Measurements from ENCODE around the gene IFNL2.
"Not testable (repeated sequence)": the region's sequence is repeated elsewhere in the genome, so short reads cannot be mapped to it uniquely, and the experiment has no call there.

IFNL2 gene

DNA sequence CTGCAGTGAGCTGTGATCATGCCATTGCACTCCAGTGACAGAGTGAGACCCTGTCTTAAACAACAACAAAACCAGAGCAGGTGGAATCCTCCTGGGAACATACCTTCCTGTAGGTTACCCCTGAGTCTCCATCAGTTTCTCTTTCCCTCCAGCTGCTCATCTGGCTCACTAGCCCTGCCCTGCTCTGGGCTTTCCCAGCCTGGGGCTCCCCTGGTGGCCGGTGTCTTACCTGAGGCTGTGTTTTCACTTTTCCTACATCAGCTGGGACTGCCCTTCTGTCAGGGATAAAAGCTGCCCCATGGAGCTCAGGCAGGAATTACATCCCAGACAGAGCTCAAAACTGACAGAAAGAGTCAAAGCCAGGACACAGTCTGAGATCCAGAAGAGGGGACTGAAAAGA, at the start of gene IFNL2:
Gene IFNL2 (plus strand): TSS at position 312 of the 400 bp plus-strand sequence. CDS start 173 bp downstream, outside the sequence.
- H3K4me1 Mint-ChIP-seq (ENCODE audit: low read depth); H3K4me3 Mint-ChIP-seq; H3K36me3 Mint-ChIP-seq (ENCODE audit: low read depth); H3K27ac Mint-ChIP-seq; H3K9me3 Mint-ChIP-seq: not testable (repeated sequence)
- peaks cover 20% of the 10 kb centered on the region for H3K27me3 Mint-ChIP-seq

DNA sequence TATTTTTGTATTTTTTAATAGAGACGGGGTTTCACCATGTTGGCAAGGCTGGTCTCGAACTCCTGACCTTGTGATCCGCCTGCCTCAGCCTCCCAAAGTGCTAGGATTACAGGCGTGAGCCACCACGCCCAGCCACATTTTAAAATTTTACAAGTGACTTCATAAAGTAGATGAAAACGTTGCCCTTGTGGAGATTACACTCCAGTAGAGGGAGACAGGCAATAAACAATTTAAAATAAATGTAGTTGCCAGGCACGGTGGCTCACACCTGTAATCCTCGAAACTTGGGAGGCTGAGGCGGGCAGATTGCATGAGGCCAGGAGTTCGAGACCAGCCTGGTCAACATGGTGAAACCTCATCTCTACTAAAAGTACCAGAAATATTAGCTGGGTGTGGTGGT, 49.1 kb upstream of the IFNL2 start:
- H3K27ac Mint-ChIP-seq; H3K36me3 Mint-ChIP-seq (ENCODE audit: low read depth); H3K4me1 Mint-ChIP-seq (ENCODE audit: low read depth); H3K4me3 Mint-ChIP-seq; H3K9me3 Mint-ChIP-seq: not testable (repeated sequence)
- peaks cover 22% of the 10 kb centered on the region for H3K27me3 Mint-ChIP-seq

DNA sequence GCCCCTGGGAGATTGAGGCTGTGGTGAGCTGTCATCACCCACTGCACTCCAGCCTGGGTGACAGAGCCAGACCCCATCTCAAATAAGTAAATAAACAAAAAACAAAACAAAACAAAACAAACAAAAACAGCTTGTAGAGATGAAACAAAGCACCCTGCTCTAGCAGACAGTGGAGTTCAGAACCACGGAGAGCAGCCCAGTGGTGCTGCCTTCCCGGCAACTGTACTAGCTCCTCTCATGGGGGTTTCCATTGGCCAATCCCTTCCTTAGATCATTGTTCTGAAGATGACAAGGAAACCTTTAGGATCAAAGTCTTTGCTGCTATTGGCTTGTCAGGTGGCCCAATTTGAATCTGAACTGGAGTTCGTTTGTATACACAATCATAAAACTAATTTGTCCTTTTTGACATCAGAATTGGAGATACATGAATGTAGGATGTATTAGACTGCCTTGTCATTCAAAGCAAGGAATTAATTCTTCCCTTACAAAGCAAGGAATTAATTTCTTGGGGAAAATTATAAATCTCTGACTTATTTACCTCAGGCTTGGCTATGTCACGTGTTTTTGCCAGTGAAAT, 44.4 kb upstream of the IFNL2 start:
- H3K27ac Mint-ChIP-seq: no peak overlapping the region

DNA sequence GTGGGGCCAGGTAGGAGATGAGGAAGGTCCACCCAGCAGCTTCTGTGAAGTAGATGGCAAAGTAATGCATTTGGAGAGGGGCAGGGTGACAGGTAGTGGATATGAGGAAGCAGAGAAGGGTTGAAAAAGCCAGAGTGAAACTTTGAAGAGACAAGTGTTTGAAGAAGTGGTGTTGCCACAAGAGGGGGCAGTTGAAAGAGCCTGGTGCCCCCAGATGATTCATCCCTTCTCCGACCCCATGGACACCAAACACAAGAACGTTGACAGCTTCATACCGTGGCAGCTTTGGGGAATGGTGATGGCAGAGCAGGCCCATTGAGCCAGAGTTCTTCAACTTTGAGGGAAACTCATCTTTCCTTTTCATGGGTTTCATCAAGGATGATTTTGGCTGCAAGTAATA, 43.3 kb upstream of the IFNL2 start:
- Mint-ChIP-seq H3K36me3 (ENCODE audit: low read depth) (no peaks in the 10 kb centered on the region), H3K4me3 (no peak overlapping the region), H3K4me1 (ENCODE audit: low read depth) (no peaks in the 10 kb centered on the region), H3K27me3 (peaks cover 19% of the 10 kb centered on the region), H3K9me3 (no peaks in the 10 kb centered on the region), H3K27ac (peak overlapping the region; percentile 28)

More for the DNA sequence above, 44.4 kb upstream of the IFNL2 start:
- H3K4me1 Mint-ChIP-seq (ENCODE audit: low read depth): no peaks in the 10 kb centered on the region
- no peaks in the 10 kb centered on the region for H3K9me3 Mint-ChIP-seq
- H3K36me3 Mint-ChIP-seq (ENCODE audit: low read depth): no peaks in the 10 kb centered on the region
- no peak overlapping the region for H3K4me3 Mint-ChIP-seq
- peaks cover 22% of the 10 kb centered on the region for H3K27me3 Mint-ChIP-seq

DNA sequence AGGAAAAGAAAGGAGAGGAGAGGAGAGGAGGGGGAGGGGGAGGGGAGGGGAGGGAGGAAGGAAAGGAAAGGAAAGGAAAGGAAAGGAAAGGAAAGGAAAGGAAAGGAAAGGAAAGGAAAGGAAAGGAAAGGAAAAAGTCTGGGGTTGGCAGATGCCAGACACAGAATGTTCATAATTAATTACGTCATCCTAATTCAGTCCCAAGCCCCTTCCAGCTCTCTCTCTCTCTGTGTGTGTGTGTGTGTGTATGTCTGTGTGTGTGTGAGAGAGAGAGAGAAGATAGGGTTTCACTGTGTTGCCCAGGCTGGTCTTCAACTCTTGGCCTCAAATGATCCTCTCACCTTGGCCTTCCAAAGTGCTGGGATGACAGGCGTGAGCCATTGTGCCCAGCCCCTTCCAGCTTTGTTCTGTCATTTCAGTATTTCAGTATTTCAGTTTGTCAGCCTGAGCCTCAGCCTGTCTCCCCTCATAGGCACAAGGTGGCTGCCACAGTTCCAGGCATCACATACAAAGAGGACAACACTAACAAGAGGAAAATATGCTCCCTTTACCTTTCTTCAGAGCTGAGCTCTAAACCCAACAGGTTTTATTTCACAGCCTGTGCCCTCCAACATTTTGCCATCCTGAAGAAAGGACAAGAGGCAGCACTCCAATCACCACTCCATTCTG, 38.0 kb upstream of the IFNL2 start:
- Mint-ChIP-seq H3K27ac (no peak overlapping the region), H3K4me1 (ENCODE audit: low read depth) (no peaks in the 10 kb centered on the region)

DNA sequence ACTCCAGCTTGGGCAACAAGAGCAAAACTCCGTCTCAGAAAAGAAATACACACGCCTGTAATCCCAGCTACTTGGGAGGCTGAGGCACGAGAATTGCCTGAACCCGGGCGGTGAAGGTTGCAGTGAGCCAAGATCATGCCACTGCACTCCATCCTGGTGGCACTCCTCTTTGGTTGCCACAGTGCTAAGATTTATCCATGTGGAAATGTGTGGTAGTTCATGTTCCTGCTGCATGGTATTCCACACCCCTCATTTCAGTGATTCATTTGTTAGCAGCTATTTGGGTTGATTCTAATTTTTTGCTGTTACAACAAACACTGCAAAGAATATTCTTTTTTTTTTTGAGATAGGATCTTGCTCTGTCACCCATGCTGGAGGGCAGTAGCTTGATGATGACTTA, 35.5 kb upstream of the IFNL2 start:
- Mint-ChIP-seq H3K4me3 (no peak overlapping the region), H3K36me3 (ENCODE audit: low read depth) (no peaks in the 10 kb centered on the region), H3K27ac (no peak overlapping the region), H3K27me3 (no peaks in the 10 kb centered on the region), H3K9me3 (no peaks in the 10 kb centered on the region), H3K4me1 (ENCODE audit: low read depth) (peaks cover 14% of the 10 kb centered on the region)

More for the DNA sequence above, 38.0 kb upstream of the IFNL2 start:
- H3K27me3 Mint-ChIP-seq: peaks cover under 1% of the 10 kb centered on the region
- H3K4me3 Mint-ChIP-seq: no peak overlapping the region
- H3K9me3 Mint-ChIP-seq: no peaks in the 10 kb centered on the region
- no peaks in the 10 kb centered on the region for H3K36me3 Mint-ChIP-seq (ENCODE audit: low read depth)

DNA sequence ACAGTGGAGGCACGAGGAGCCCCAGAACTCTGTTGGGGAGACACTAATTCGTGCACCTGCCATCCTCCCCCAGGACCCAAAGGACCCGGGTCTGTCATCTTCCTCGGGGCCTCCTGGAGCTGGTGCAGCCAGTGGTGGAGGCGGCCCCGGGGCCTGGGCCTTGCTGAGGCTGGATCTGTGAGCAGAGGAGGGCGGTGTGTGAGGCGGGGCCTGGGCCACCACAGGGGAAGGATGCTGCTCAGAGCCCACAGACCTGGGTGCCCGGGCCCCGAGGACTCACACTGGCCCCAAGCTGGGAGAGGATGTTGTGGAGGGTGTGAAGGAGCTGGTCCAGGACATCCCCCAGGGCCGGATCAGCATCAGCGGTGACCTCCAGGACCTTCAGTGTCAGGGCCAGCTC, 31.7 kb upstream of the IFNL2 start:
- Mint-ChIP-seq H3K9me3 (no peaks in the 10 kb centered on the region), H3K4me1 (ENCODE audit: low read depth) (peaks cover 23% of the 10 kb centered on the region), H3K27me3 (no peaks in the 10 kb centered on the region), H3K4me3 (peak overlapping the region; percentile 26), H3K36me3 (ENCODE audit: low read depth) (no peaks in the 10 kb centered on the region), H3K27ac (peak overlapping the region; percentile 56)

DNA sequence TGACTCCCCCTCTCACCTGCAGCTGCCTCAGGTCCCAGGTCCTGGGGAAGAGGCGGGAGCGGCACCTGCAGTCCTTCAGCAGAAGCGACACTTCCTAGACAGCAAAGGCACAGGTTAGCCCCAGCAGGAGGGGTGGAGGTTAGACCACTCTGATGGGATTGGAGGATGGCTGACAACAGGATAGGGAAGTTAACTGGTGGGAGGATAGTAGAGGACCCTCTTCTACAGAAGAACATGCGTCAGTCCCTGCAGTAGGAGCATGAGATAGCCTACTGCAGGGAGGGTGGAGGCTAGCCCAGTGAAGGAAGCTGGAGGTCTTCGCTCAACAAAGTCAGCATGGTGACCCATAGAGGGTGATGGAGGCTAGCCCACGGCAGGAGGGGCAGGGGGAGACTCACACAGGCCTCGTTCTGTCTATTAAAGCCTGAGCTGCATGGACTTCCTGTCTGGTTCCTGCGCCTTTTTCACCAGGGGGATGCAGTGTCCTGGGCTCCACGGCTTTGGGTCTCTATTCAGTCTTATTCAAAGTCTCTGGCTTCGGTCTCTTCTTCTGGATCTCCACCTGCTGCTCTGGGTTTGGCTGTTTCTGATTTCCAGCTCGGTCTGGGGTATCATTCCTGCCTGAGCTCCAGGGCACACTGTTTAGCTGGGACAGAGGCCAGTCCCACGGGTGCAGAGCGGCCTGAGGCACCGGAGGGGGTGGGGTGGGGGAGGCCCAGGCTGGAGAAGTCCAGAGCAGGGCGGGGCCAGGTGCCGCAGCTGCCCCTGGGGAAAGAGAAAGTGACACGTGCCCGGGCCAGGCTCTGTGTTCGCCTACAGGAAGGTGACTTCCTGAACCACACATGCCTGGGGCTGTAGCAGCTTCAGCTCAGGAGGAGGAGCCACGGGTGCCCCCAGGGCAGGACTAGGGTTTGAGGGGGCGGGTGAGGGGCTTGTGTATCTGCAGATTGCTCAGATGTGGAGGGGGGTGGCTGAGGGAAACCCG, 30.7 kb upstream of the IFNL2 start:
- peaks cover 23% of the 10 kb centered on the region for H3K4me1 Mint-ChIP-seq (ENCODE audit: low read depth)
- H3K27me3 Mint-ChIP-seq: no peaks in the 10 kb centered on the region
- no peaks in the 10 kb centered on the region for H3K36me3 Mint-ChIP-seq (ENCODE audit: low read depth)
- peak overlapping the region; percentile 86 for H3K27ac Mint-ChIP-seq
- peak overlapping the region; percentile 70 for H3K4me3 Mint-ChIP-seq
- no peaks in the 10 kb centered on the region for H3K9me3 Mint-ChIP-seq

DNA sequence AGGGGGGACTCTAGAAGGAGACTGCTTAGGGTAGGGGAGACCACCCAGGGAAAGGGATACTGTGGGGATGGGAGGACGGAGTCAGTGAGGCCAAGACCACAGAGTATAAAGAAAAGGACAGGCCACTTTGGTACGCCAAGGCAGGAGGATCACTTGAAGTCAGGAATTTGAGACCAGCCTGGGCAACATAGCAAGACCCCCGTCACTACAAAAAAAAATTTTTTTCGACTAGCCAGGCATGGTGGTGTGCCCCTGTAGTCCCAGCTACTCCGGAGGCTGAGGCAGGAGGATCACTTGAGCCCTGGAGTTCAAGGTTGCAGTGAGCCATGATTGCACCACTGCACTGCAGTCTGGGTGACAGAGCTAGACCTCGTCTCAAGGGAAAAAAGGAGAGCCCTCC, 30.0 kb upstream of the IFNL2 start:
- peak overlapping the region; percentile 86 for H3K27ac Mint-ChIP-seq
- no peaks in the 10 kb centered on the region for H3K27me3 Mint-ChIP-seq
- H3K4me1 Mint-ChIP-seq (ENCODE audit: low read depth): peaks cover 23% of the 10 kb centered on the region
- peak overlapping the region; percentile 70 for H3K4me3 Mint-ChIP-seq
- no peaks in the 10 kb centered on the region for H3K9me3 Mint-ChIP-seq
- H3K36me3 Mint-ChIP-seq (ENCODE audit: low read depth): no peaks in the 10 kb centered on the region

DNA sequence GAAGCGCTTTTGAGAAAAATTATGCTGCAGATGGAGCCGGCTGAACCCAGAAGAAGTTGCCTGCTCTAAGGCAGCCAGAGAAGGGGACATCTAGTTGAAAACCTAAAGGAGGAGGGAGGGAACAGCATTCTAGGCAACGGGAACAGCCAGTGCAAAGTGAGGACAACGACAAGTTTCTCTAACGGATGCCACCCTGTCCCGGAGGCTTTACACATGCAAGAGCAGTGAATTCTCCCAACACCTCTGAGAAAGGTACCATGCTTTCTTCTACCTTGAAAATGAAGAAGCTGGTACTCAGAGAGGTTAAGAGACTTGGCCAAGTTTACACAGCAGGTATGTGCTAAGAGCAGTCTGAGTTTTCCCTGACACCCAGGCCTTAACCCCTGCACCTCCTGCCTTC, 29.3 kb upstream of the IFNL2 start:
- Mint-ChIP-seq H3K4me1 (ENCODE audit: low read depth) (peaks cover 23% of the 10 kb centered on the region), H3K9me3 (no peaks in the 10 kb centered on the region), H3K36me3 (ENCODE audit: low read depth) (no peaks in the 10 kb centered on the region), H3K27ac (no peak overlapping the region), H3K27me3 (no peaks in the 10 kb centered on the region), H3K4me3 (no peak overlapping the region)

DNA sequence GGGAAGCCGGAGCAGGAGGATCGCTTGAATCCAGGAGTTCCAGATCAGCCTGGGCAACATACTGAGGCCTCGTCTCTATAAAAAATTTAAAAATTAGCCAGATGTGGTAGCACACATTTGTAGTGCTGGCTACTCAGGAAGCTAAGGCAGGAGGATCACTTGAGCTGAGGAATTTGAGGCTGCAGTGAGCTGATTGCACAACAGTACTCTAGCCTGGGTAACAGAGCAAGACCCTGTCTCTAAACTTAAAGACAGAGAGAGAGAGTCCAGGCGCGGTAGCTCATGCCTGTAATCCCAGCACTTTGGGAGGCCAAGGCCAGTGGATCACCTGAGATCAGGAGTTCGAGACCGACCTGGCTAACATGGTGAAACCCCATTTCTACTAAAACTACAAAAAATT, 27.8 kb upstream of the IFNL2 start:
- H3K36me3 Mint-ChIP-seq (ENCODE audit: low read depth): no peaks in the 10 kb centered on the region
- H3K27ac Mint-ChIP-seq: no peak overlapping the region
- no peak overlapping the region for H3K4me3 Mint-ChIP-seq
- no peaks in the 10 kb centered on the region for H3K9me3 Mint-ChIP-seq
- H3K27me3 Mint-ChIP-seq: no peaks in the 10 kb centered on the region
- peaks cover 23% of the 10 kb centered on the region for H3K4me1 Mint-ChIP-seq (ENCODE audit: low read depth)

DNA sequence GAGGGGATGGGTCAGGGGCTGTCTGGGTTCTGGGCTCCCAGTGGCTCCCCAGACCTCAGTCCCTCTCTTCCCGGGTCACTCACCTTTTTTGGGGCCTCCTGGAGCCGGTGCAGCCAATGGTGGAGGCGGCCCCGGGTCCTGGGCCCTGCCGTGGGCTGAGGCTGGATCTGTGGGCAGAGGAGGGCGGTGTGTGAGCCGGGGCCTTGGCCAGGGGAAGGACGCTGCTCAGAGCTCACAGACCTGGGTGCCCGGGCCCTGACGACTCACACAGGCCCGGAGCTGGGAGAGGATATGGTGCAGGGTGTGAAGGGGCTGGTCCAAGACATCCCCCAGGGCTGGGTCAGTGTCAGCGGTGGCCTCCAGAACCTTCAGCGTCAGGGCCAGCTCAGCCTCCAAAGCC, 24.5 kb upstream of the IFNL2 start:
- not testable (repeated sequence) for H3K27ac Mint-ChIP-seq; H3K4me1 Mint-ChIP-seq (ENCODE audit: low read depth); H3K27me3 Mint-ChIP-seq; H3K4me3 Mint-ChIP-seq; H3K9me3 Mint-ChIP-seq; H3K36me3 Mint-ChIP-seq (ENCODE audit: low read depth)

DNA sequence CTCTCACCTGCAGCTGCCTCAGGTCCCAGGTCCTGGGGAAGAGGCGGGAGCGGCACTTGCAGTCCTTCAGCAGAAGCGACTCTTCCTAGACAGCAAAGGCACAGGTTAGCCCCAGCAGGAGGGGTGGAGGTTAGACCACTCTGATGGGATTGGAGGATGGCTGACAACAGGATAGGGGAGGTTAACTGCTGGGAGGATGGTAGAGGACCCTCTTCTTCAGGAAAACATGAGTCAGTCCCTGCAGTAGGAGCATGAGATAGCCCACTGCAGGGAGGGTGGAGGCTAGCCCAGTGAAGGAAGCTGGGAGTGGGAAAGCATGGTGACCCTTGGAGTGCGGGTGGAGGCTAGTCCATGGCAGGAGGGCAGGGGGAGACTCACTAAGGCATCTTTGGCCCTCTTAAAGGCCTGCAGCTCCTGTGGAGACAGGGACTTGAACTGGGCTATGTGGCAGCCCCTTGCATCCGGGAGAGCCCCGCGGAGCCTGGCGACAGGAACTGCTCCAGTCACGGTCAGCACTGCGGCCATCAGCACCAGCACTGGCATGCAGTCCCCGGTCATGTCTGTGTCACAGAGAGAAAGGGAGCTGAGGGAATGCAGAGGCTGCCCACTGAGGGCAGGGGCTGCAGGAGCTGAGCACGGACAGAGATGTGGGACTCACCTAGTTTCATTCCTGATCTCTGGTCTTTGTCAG, 23.6 kb upstream of the IFNL2 start, which contains the start of gene IFNL3:
Gene IFNL3 (minus strand): TSS at position 597 of the 691 bp plus-strand sequence. CDS start 39 bp downstream, at position 558.
- H3K9me3 Mint-ChIP-seq; H3K4me3 Mint-ChIP-seq; H3K27me3 Mint-ChIP-seq; H3K27ac Mint-ChIP-seq; H3K36me3 Mint-ChIP-seq (ENCODE audit: low read depth); H3K4me1 Mint-ChIP-seq (ENCODE audit: low read depth): not testable (repeated sequence)

DNA sequence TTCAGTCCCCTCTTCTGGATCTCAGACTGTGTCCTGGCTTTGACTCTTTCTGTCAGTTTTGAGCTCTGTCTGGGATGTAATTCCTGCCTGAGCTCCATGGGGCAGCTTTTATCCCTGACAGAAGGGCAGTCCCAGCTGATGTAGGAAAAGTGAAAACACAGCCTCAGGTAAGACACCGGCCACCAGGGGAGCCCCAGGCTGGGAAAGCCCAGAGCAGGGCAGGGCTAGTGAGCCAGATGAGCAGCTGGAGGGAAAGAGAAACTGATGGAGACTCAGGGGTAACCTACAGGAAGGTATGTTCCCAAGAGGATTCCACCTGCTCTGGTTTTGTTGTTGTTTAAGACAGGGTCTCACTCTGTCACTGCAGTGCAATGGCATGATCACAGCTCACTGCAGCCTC, 23.0 kb upstream of the IFNL2 start:
- H3K27ac Mint-ChIP-seq; H3K4me3 Mint-ChIP-seq; H3K27me3 Mint-ChIP-seq; H3K36me3 Mint-ChIP-seq (ENCODE audit: low read depth); H3K9me3 Mint-ChIP-seq; H3K4me1 Mint-ChIP-seq (ENCODE audit: low read depth): not testable (repeated sequence)

All from stimulated activated naive CD8-positive, alpha-beta T cell treated with anti-CD3 and anti-CD28 coated beads, Interleukin-15, Interleukin-2, amounts not matched to agents 100 ng/mL and 50 ng/mL, for 24 hours (primary cell).